DLD1 (cell line): ENCODE measurements around the gene RHOV.

Experiments used
- in situ Hi-C: cut with HindIII; loops from 2 replicates; pipeline ENCODE4 v1.10.0; 2017; ENCODE audit warnings: low sequenced_read_pairs

The RHOV gene

GRCh38 chr15:40904552-40905201 lies 30.6 kb upstream of the RHOV start:
- in situ Hi-C loops: loop anchor here (5.0 to 10.0 kb wide), 3 partner anchors 73 to 320 kb away; no protein-coding TSS in a partner anchor

GRCh38 chr15:40902605-40903561 lies 28.8 kb upstream of the RHOV start:
- in situ Hi-C loops: loop anchor here (10.0 kb wide), 1 partner anchor 322 kb away; no protein-coding TSS in a partner anchor

GRCh38 chr15:40901053-40901443 lies 27.0 kb upstream of the RHOV start:
- in situ Hi-C loops: loop anchor here (10.0 kb wide), 1 partner anchor 324 kb away; no protein-coding TSS in a partner anchor

GRCh38 chr15:40900256-40901052 lies 26.4 kb upstream of the RHOV start:
- in situ Hi-C loops: loop anchor here (10.0 kb wide), 1 partner anchor 324 kb away; no protein-coding TSS in a partner anchor

DNA sequence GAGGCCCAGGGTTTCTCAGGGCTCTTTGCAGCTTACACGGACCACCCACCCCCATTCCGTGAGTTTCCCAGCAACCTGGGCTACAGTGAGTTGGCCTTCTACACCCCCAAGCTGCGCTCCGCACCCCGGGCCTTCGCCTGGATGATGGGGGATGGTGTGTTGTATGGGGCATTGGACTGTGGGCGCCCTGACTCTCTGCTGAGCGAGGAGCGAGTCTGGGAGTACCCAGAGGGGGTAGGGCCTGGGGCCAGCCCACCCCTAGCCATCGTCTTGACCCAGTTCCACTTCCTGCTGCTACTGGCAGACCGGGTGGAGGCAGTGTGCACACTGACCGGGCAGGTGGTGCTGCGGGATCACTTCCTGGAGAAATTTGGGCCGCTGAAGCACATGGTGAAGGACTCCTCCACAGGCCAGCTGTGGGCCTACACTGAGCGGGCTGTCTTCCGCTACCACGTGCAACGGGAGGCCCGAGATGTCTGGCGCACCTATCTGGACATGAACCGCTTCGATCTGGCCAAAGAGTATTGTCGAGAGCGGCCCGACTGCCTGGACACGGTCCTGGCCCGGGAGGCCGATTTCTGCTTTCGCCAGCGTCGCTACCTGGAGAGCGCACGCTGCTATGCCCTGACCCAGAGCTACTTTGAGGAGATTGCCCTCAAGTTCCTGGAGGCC lies 25.6 kb upstream of the RHOV start:
- in situ Hi-C loops: loop anchor here (10.0 kb wide), 1 partner anchor 325 kb away; no protein-coding TSS in a partner anchor

DNA sequence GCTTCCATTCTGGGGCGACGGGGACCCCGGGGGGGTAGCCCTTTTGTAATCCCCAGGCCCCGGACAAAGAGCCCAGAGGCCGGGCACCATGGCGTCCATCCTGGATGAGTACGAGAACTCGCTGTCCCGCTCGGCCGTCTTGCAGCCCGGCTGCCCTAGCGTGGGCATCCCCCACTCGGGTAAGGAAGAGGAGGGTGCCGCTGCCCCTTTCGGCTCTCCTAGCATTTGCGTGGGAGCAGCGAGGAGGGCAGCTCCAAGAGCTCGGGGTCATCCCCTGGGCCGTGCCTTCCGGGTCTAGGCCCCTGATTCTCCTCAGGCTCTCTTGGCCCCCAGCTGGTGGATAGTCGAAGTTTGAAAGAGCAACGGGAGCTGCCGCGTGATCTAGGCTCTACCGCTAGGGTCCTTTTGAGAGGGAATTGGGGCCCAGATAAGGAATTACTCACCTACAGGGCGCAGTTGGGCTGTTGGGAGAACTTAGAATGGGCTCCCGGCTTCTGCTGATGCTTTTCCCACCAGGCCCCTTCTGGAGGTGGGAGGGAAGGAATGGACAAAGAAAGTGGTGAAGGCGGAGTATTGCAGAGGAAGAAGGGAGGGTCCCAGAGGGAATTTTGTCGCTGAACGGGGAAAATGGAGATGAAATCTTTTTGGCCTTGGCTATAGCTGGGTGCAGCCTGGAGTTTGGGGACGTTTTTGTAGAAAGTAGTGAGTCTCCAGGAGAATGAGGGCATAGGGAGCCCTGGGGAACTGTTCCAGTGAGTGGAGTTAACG lies 20.8 kb upstream of the RHOV start:
- in situ Hi-C loops: no loop called here

GRCh38 chr15:40893733-40894680 lies 20.0 kb upstream of the RHOV start, which contains the start of gene VPS18:
VPS18 (plus strand) TSS chr15:40894450; CDS start chr15:40894769, 319 bp downstream.
- in situ Hi-C loops: no loop called here

DNA sequence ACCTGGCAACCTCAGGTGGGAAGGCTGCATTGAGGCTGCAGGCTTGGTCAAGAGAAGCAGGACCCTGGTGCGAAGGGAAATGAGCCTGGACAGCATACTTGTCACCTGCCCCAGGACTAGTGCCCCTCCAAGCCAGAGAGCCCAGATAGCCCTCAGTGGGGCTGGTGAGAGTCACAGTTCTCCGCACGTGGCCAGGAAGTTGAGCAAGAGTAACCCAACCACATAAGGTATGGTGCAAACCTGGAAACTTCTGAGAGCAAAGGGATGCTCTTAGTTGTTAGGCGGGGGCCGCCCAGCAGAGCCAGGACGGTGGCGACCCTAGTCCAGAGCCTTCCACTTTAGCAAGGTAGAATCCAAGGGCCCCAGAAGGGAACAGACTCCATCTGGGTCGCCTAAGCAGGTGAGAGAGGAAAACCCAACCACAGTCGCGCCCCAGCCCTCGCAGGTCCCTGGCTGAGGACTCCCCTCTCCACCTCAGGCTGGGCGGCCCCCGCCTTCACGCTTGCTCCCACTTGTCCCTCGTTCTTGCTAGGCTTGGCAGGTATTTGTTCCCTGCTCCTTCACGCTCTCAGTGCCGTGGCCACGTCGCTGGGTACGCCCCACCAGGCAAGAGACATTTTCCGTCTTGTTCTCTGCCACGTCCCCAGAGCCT lies 19.1 kb upstream of the RHOV start:
- in situ Hi-C loops: no loop called here

- in situ Hi-C loops: no loop called here
Observed at GRCh38 chr15:40892447-40893012, 18.5 kb upstream of the RHOV start.

DNA sequence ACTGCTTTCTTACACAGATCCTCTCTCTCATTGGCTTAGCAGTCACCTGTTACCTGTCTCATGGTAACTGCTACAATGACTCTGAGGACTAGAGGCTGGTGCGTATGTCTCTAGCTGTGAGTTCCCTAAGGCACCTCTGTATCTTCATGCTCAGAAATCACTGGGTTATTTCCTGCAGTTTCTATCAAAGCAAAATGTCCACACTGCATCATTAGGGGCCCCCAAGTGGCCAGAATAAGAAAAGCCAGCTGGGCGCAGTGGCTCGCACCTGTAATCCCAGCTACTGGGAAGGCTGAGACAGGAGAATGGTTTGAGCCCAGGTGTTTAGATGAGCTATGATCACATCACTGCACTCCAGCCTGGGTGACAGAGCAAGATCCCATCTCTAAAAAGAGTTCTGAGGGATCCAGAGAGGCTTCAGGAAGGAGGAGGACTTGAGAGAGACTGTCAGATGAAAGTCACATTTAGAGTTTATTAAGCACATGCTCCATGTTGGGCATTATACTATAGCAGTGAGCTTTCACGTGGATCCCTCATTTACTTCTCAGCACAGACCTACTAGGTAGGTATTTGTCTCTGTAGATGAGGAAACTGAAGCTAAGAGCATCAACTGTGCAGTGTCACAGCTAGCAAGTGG lies 17.9 kb upstream of the RHOV start:
- in situ Hi-C loops: no loop called here

- in situ Hi-C loops: no loop called here
Observed at GRCh38 chr15:40891138-40891537, 17.1 kb upstream of the RHOV start.

- in situ Hi-C loops: loop anchor here (10.0 kb wide), 2 partner anchors 94 to 144 kb away; no protein-coding TSS in a partner anchor
Observed at GRCh38 chr15:40889112-40889511, 15.1 kb upstream of the RHOV start.

DNA sequence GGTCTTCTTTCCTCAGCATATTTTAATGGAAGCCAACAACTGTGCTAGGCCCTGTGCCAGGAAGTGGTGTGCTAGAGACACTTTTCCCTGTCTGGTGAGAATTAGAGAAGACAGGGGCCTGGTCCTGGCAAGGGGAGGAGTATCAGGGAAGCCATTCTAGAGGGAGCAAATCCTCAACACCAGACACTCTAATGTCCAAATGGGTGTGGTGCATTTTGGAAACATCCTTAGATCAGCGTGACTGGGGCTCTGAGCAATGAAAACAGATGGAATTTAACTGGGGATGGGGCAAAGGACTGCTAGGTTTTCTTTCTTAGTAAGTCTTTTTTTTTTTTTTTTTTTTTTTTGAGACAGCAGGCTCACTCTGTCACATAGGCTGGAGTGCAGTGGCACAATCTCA lies 12.6 kb upstream of the RHOV start:
- in situ Hi-C loops: loop anchor here (10.0 kb wide), 2 partner anchors 92 to 142 kb away; no protein-coding TSS in a partner anchor

- in situ Hi-C loops: loop anchor here (10.0 kb wide), 2 partner anchors 87 to 137 kb away; no protein-coding TSS in a partner anchor
Observed at GRCh38 chr15:40881351-40881750, 7.3 kb upstream of the RHOV start.

GRCh38 chr15:40879609-40880008 lies 5.6 kb upstream of the RHOV start:
- in situ Hi-C loops: loop anchor here (10.0 kb wide), 2 partner anchors 85 to 135 kb away; no protein-coding TSS in a partner anchor

DNA sequence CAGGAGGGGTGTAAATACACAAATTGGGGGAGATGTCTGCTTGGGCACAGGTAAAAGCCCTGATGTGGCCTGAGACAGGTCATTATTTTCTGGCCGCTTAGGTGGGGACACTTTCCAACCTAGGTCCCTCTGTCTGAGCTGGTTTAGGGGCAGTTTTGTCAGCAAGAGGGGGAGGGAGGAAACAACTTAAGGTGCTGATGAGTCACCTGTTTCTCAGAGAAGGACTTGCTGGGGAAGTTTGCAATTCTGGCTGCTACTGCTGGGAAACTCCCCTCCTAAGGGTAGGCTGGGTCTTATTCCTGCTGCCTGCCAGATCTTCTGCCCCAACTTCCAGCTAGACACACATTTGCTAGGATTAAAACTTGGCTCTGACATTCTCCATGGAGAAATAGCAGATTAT lies 4.8 kb upstream of the RHOV start:
- in situ Hi-C loops: no loop called here

- in situ Hi-C loops: no loop called here
Observed at GRCh38 chr15:40877694-40878093, 3.7 kb upstream of the RHOV start.
